Activated CD8-positive, alpha-beta memory T cell treated with anti-CD3 and anti-CD28 coated beads for 24 hours (primary cell): ENCODE results near the gene ERN1.

Experiments
- DNase-seq: peaks from one replicate; pipeline ENCODE4 v3.0.0-alpha.2; 2020

The ERN1 gene

DNA sequence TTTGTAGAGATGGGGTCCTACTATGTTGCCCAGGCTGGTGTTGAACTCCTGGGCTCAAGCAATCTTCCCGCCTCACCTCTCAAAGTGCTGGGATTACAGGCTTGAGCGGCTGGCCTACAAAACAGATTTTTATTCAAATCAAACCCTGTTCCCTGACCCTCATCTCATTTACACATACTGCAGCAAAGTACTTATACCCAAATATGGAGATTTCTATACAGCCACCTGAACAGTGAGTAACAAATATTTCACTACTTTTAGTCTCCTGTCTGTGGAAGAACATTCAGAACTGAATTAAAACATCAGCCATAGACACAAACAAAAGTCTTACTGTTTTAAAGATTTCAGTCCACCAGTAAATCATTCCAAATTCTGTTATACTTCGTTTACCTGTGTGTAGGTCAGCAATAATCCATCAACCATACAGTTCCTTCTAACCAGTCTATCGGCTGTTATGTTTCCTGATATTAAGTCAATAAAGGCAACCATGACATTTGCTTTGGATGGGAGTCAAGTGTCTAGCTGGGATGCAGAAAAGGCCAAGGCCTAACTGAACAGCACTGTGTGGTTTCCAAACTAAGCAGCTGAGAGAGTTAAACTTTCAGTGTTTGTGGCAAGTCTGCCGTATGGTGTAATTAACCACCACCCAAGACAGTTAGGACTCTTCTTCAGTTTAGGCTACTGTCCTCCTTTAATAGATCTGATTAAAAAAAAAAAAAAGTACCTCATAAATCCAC lies 22.3 kb downstream of the ERN1 start:
- no peak for DNase-seq

DNA sequence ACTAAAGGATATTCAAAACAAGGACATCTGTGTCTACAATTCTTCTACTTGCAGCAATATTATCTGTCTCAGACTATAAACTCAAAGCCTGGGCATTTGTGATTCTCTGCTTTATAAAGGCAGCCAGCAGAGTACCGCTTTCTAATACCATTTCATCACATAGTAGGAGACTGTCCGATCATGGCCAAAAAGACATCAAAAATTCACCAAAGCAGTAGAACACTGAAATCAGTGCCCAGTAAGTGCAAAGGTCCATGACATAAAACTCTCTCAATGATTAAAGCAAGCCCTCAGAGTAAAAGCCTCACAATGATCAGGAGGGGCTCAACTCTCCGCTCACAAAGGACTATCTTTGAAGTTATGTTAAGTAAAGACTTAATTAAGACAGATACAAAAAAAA lies 23.0 kb downstream of the ERN1 start:
- DNase-seq: no peak

DNA sequence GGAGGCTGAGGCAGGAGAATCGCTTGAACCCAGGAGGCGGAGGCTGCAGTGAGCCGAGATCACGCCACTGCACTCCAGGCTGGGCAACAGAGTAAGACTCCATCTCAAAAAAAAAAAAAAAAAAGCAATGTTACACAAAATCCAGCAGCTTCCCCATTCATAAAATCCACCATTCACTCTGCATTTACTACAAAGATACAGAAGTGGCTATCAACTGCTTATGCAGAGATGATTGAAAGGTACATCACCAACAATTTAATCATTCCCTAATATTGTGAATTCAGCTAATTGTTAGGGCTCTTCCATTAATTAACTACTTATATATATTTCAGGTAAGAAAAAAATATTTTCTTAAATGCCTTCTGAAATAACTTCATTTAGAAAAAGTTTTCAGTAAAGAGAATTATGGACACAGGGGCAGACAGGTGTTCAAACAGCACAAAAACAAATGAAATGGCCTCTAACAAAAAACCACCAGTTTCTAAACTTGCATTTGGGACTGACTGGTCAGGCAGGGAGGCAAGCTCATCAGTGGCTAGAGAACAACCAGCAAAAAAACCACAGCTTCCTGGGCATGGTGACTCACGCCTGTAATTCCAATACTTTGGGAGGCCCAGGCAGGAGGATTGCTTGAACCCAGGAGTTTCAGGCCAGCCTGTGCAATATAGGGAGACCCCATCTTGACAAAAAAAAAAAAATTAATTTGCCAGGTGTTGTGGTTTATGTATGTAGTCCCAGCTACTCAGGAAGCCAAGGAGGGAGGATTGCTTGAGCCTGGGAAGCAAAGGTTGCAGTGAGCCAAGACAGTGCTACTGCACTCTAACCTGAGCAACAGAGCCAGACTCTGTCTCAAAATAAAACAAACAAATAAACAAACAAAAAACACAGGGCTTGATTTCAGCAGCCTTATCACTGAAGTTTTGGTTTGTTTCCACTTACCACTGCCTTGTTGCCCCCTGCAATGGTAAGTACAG lies 26.3 kb downstream of the ERN1 start:
- DNase-seq: no peak

DNA sequence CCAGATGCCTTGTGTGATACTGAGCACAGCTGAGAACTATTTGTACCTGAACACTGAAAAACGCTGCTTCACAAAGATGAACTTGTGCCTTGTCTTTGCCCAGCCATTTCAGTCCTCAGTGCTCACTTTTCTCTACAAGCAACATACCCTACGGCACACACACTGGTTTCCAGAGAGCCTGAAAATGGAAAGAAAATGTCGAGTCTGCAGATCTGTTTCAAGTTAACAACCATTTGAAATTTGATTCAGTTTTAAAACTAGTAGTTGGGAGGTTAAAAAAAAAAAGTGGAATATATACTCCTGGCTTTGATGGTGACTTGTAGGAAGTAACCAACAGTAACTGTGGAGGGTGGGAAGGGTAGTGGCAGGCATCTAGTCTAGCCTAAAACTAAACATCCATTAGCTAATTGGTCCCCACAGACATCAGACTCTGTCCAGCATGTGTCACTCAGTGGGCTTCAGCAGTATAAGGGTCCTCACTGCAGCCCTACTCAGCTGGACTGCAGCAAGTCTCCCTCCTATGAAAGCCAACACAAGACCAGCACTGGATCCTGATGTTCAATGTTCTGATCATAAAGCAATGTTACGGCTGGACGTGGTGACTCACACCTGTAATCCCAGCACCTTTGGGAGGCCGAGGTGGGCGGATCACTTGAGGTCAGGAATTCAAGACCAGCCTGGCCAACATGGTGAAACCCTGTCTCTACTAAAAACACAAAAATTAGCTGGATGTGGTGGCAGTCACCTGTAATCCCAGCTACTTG lies 27.1 kb downstream of the ERN1 start:
- DNase-seq: no peak

DNA sequence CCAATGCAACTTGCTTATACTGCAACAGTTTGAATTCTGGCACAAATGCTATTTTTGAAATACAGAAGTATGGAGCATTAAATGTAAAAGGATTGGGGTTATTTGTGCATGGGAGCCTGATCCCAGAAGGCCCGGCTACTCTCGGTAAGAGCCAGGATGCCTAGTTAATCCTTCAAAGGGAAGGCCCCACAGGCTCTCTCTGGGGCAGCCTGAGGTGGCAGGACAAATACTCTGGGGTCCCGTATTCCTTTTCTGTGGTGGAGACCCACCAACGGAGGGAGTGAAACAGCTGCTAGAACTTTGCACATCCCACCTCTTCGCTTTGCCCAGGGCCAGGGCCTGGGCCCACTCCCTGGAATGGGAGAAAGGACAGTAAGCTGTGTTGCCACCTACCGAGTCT lies 30.4 kb downstream of the ERN1 start:
- DNase-seq: no peak

DNA sequence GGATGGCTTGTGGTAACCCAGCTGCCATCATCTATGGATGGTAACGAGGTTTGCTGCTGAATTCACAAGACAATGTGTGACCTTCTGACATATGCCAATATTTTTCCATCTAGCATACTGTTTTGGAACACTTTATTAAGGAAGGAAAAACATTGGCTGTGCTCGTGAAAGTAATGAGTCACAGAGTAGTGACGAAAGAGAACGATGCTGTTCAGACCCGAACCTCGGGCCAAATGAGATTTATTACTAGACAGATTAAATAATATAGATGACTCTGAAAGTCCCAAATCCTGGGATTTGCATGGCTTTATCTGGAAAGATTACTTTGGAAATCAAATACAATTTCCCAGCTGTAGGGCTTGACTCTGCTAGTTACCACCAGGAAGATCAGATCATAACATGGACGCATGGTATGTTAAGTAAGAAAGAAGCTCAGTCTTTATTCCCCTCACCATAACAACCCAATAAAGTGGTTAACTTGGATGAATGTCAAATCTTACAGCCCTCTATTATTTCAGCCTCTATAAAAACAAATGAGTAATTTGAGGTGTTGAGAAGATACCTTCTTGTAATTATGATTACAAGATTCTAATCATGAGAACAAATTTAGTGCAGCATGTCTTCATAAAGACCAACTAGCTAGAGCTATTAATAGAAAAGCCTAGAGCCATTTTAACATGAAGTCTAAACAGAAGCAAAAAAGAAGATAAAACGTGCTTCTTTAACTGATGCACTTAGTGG lies 32.6 kb downstream of the ERN1 start:
- DNase-seq: no peak

DNA sequence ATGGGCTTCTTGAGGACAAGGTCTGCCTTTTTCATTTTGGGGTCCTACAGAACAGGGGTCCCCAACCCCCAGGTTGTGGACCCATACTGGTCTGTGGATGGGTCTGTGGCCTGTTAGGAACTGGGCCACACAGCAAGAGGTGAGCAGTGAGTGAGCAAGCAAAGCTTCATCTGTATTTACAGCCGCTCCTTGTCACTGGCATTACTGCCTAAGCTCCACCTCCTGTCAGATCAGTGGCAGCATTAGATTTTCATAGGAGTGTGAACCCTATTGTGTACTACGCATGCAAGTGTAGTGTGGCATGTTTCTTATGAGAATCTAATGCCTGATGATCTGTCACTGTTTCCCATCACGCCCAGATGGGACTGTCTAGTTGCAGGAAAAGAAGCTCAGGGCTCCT lies 33.9 kb downstream of the ERN1 start:
- no peak for DNase-seq

DNA sequence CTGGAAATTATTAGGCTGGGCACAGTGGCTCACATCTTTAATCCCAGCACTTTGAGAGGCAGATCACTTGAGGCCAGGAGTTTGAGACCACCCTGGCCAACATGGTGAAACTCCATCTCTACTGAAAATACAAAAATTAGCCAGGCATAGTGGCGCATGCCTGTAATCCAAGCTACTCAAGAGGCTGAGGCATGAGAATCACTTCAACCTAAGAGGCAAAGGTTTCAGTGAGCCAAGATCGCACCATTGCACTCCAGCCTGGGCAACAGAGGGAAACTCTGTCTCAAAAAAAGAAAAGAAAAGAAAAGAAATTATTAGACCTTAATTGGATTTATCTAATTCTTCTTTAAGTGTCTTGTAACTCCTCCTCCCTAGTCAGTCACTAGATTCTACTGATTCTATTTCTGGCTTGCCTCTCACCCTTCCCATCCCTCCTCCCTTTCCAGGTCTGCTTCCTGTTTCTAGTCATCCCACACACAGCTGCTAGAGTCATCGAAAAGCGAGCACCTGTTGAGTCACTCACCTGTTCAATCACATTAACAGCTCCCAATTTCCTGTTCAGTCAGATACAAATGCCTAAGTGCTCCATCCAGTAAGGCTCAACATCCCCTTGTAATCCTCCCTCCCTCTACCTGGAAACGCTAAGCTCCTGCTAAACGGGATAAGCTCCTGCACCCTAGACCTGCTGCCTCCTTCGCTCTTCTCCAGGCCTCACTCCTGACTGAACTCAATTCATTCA lies 34.6 kb downstream of the ERN1 start:
- DNase-seq: no peak

DNA sequence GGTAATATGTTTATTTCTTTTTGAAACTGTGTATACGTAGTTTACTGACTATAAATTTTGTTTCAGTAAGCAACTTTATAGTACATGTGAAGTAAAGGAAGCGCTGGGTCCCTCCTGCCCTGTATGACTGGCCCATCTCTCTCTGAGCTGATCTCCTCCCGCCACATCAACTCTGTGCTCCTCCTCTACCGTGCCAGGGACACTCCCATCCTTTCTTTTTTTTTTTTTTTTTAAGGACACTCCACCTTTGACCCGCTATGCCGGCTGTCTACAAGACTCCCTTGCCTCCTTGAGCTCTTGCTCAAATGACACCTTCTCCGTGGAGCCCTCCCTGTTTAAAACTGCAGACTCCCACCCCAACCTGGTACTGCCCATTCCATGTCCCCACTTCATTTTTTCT lies 35.5 kb downstream of the ERN1 start:
- DNase-seq: no peak

DNA sequence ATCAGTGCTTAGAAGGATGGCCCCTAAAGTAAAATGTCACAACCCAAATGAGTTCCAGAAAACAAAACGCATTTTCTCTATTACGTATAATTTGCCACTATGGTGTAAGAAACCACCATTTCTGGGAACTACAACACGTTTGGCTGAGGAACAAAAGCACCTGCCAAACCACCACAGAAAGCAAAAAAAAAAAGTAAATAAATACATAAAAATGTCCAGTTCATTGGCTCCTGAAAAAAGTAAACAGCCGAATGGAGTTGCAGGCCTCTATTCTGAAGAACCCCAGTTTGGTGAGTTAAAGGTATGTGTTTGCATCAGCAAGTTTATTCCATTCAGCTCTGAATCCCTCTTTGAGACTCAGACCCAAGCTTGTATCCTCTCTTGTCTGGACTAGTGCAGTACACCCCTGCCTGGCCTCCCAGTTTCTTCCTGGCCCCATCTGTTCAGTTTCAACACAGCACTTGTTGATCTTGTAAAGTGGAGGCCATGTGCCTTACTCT lies 36.9 kb downstream of the ERN1 start:
- DNase-seq: no peak

- DNase-seq: no peak
Measured at GRCh38 chr17:64092113-64092512, 37.8 kb downstream of the ERN1 start.

DNA sequence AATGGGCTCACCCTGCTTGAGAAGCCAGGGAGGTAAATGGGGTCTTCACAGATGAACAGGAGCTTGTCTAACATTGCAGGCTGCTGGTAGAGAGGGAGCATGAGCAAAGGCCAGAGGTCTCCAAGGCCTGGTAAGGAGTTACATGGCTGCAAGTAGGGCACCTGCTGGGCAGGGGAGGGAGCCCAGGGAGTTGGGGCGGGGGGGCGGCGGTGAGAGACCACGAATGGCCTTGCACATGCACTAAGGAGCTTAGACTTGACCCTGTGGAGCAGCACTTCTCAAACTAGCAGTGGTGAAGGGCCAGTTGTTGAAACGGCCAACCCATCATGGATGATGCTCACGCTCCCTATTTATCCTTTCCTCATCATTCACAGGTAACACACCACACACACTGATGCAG lies 38.4 kb downstream of the ERN1 start:
- DNase-seq: no peak

- DNase-seq: no peak
Measured at GRCh38 chr17:64091116-64091515, 38.8 kb downstream of the ERN1 start.

- no peak for DNase-seq
Measured at GRCh38 chr17:64090144-64090543, 39.8 kb downstream of the ERN1 start.

- DNase-seq: no peak
Measured at GRCh38 chr17:64087252-64088005, 42.5 kb downstream of the ERN1 start.

DNA sequence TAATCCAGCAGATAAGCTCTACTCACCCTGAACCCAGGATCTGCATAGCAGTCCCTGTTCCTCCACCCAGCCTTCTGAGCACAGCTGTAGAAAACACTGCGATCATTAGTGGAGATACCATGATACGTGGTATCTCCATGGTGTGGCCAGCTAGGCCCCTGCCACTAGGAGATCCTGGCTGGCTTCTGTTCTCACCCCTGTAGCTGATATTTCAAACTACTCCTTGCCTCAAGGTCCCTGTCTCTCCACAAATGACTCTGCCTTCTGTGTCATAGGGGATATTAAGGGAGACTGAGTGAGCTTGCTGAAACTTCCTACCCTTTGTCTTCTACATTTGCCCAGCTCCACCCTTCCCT lies 44.3 kb downstream of the ERN1 start:
- DNase-seq: no peak

GRCh38 chr17:64084940-64085649 lies 44.8 kb downstream of the ERN1 start:
- DNase-seq: no peak

- DNase-seq: no peak
Measured at GRCh38 chr17:64084086-64084939, 45.6 kb downstream of the ERN1 start.

GRCh38 chr17:64083563-64084085 lies 46.3 kb downstream of the ERN1 start:
- DNase-seq: no peak
